Right cardiac atrium (tissue), 5 donors: ENCODE measurements around the gene IAH1. TPM values are rescaled to one million over a fixed set of nuclear protein-coding genes. Genes with fewer than 3 reads are reported as not detected.

Experiments
- ATAC-seq, 2 donors: fragments of 200-7000 bp; cut with Tn5 transposase; one replicate each; pipeline versions ENCODE4 v1.8.0 to v1.9.1; 2020; ENCODE audit warnings: moderate library complexity in 2 of 2, mild to moderate bottlenecking in 1 of 2
- DNase-seq, 3 donors: peaks; one replicate each; pipeline ENCODE4 v3.0.0-alpha.2; 2020
- H3K27ac ChIP-seq: one replicate; pipeline ENCODE4 v1.5.1; 2013; ENCODE audit warnings: mild to moderate bottlenecking, low read length, control low read depth, moderate library complexity
- H3K27me3 ChIP-seq: one replicate; pipeline ENCODE4 v1.6.1; 2013; ENCODE audit not compliant: control insufficient read depth, insufficient read depth
- H3K4me1 ChIP-seq: one replicate; pipeline ENCODE4 v1.6.1; 2013; ENCODE audit warnings: low read length; ENCODE audit not compliant: control insufficient read depth, insufficient read depth
- H3K4me3 ChIP-seq: one replicate; pipeline ENCODE4 v1.5.1; 2013; ENCODE audit warnings: low read length, control low read depth
- H3K9me3 ChIP-seq: one replicate; pipeline ENCODE4 v1.6.1; 2013; ENCODE audit warnings: low read length; ENCODE audit not compliant: control insufficient read depth
- WGBS: extraction: QIAGEN DNeasy Blood & Tissue Kit; methylation state at CpG from one replicate; pipeline ENCODE4 v1.1.7; 2013; 5-methylcytosine and 5-hydroxymethylcytosine counted together
- intact Hi-C, 4 donors: fragments of 100-400 bp; cut with DNase I; formaldehyde crosslinking; loops; one replicate each; pipeline versions ENCODE4 v1.11.0 to v1.14.0; 2022 to 2023
- polyA plus RNA-seq: library from polyadenylated mRNA; stranded (reverse); fragments of 200-250 nt; gene quantifications from one replicate; pipeline ENCODE4 v1.2.3, GENCODE V29; 2013
- total RNA-seq, 4 donors: library from RNA; stranded (reverse); fragmentation: NEBNext Ultra II Directional; extraction: Animal tissue kit (Norgen Biotek cat#: 25700); gene quantifications; one replicate each; pipeline ENCODE4 v1.2.1, GENCODE V29; 2021
- donor health status: healthy with polysubstance abuse.
- donor health status: DM: no; HTN: yes; CAD: no.
- donor health status: DM: no; HTN: no; CAD: no.
- donor health status: DM: no; HTN: yes; CAD: no; lungs with severe emphysema.
- donor health status: DM: yes; HTN: yes; CAD: no.

The IAH1 gene
- total and polyA plus RNA-seq, 5 donors = 56.5 to 98.2 (median 68.0) TPM

GRCh38 chr2:9451231-9451630 is 23.1 kb upstream of the IAH1 start:
- Histone ChIP-seq H3K27me3 (no peaks in the 10 kb centered on the region), H3K4me1 (no peaks in the 10 kb centered on the region), H3K9me3 (no peaks in the 10 kb centered on the region), H3K4me3 (no peak overlapping the region), H3K27ac (no peak overlapping the region)
- intact Hi-C loops = no loop called here
- DNase-seq (no peak), ATAC-seq (no peak)
- 94% methylated on average over 1 of the region's 1 CpG for WGBS

GRCh38 chr2:9460441-9461017 is 13.8 kb upstream of the IAH1 start:
- WGBS = 90% methylated on average over 3 of the region's 3 CpGs
- Histone ChIP-seq H3K9me3 (no peaks in the 10 kb centered on the region), H3K27ac (no peak overlapping the region), H3K27me3 (no peaks in the 10 kb centered on the region), H3K4me3 (no peak overlapping the region), H3K4me1 (no peaks in the 10 kb centered on the region)
- no peak for DNase-seq
- intact Hi-C loops = no loop called here
- ATAC-seq = no peak

GRCh38 chr2:9461079-9461478 is 13.3 kb upstream of the IAH1 start:
- intact Hi-C loops = no loop called here

GRCh38 chr2:9462313-9462712 is 12.0 kb upstream of the IAH1 start:
- DNase-seq (no peak), ATAC-seq (no peak)
- no peaks in the 10 kb centered on the region for H3K9me3 ChIP-seq
- WGBS = 73% methylated on average over 5 of the region's 5 CpGs
- intact Hi-C loops = no loop called here
- H3K27ac ChIP-seq = no peak overlapping the region
- H3K4me1 ChIP-seq = no peaks in the 10 kb centered on the region
- H3K27me3 ChIP-seq = no peaks in the 10 kb centered on the region
- no peak overlapping the region for H3K4me3 ChIP-seq

More at GRCh38 chr2:9461079-9461478, 13.3 kb upstream of the IAH1 start:
- Histone ChIP-seq H3K27ac (no peak overlapping the region), H3K4me1 (no peaks in the 10 kb centered on the region), H3K4me3 (no peak overlapping the region), H3K27me3 (no peaks in the 10 kb centered on the region), H3K9me3 (no peaks in the 10 kb centered on the region)
- no peak for DNase-seq
- ATAC-seq = no peak
- 91% methylated on average over 3 of the region's 3 CpGs for WGBS

- Histone ChIP-seq H3K27me3 (no peaks in the 10 kb centered on the region), H3K4me3 (no peak overlapping the region), H3K27ac (no peak overlapping the region), H3K4me1 (no peaks in the 10 kb centered on the region), H3K9me3 (no peaks in the 10 kb centered on the region)
- no peak for ATAC-seq
- WGBS = 66% methylated on average over 6 of the region's 6 CpGs
- no peak for DNase-seq
- intact Hi-C loops = no loop called here
These were observed 11.3 kb upstream of the IAH1 start for GRCh38 chr2:9462886-9463697.

- WGBS = 67% methylated on average over 7 of the region's 7 CpGs
- Histone ChIP-seq H3K27me3 (no peaks in the 10 kb centered on the region), H3K4me3 (no peak overlapping the region), H3K9me3 (no peaks in the 10 kb centered on the region), H3K27ac (no peak overlapping the region), H3K4me1 (no peaks in the 10 kb centered on the region)
- ATAC-seq (no peak), DNase-seq (no peak)
- intact Hi-C loops = no loop called here
These were observed 10.7 kb upstream of the IAH1 start for GRCh38 chr2:9463698-9464034.

- Histone ChIP-seq H3K27ac (no peak overlapping the region), H3K27me3 (no peaks in the 10 kb centered on the region), H3K4me3 (no peak overlapping the region), H3K9me3 (no peaks in the 10 kb centered on the region), H3K4me1 (no peaks in the 10 kb centered on the region)
- no peak for DNase-seq
- intact Hi-C loops = no loop called here
- 83% methylated on average over 7 of the region's 7 CpGs for WGBS
- ATAC-seq = no peak
These were observed 9.2 kb upstream of the IAH1 start for GRCh38 chr2:9465170-9465569.

GRCh38 chr2:9466147-9466683 is 8.1 kb upstream of the IAH1 start:
- no peak for ATAC-seq
- Histone ChIP-seq H3K27me3 (no peaks in the 10 kb centered on the region), H3K27ac (no peak overlapping the region), H3K9me3 (no peaks in the 10 kb centered on the region), H3K4me3 (no peak overlapping the region), H3K4me1 (no peaks in the 10 kb centered on the region)
- intact Hi-C loops = no loop called here
- DNase-seq = no peak
- 92% methylated on average over 42 of the region's 46 CpGs for WGBS

- DNase-seq = no peak
- WGBS = 85% methylated on average over 10 of the region's 10 CpGs
- ATAC-seq = no peak
These were observed 6.7 kb upstream of the IAH1 start for GRCh38 chr2:9467687-9468086.

GRCh38 chr2:9471206-9471605 is 3.1 kb upstream of the IAH1 start:
- 74% methylated on average over 5 of the region's 5 CpGs for WGBS
- Histone ChIP-seq H3K27me3 (no peaks in the 10 kb centered on the region), H3K4me1 (peaks cover 3% of the 10 kb centered on the region), H3K4me3 (no peak overlapping the region), H3K27ac (no peak overlapping the region), H3K9me3 (no peaks in the 10 kb centered on the region)
- intact Hi-C loops = no loop called here
- DNase-seq (no peak), ATAC-seq (no peak)

More at GRCh38 chr2:9467687-9468086, 6.7 kb upstream of the IAH1 start:
- Histone ChIP-seq H3K9me3 (no peaks in the 10 kb centered on the region), H3K27me3 (no peaks in the 10 kb centered on the region), H3K4me1 (no peaks in the 10 kb centered on the region), H3K4me3 (no peak overlapping the region), H3K27ac (no peak overlapping the region)
- intact Hi-C loops = no loop called here

- Histone ChIP-seq H3K4me1 (peaks cover 3% of the 10 kb centered on the region), H3K27me3 (no peaks in the 10 kb centered on the region), H3K27ac (no peak overlapping the region), H3K9me3 (no peaks in the 10 kb centered on the region), H3K4me3 (no peak overlapping the region)
- ATAC-seq (no peak), DNase-seq (no peak)
- 97% methylated on average over 9 of the region's 9 CpGs for WGBS
- intact Hi-C loops = no loop called here
These were observed 1.8 kb upstream of the IAH1 start for GRCh38 chr2:9472511-9472910.
